HG03575 (cell line): Measurements from ENCODE around the gene SREBF2.
"Not testable (repeated sequence)": the region's sequence is repeated elsewhere in the genome, so short reads cannot be mapped to it uniquely, and the experiment has no call there.

Experiments
- ATAC-seq: cut with Tn5 transposase; IDR thresholded peaks from one replicate; pipeline ENCODE4 v1.9.1; 2021; ENCODE audit not compliant: unreplicated experiment, insufficient number of reproducible peaks, low FRiP score; ENCODE audit errors: extremely low read depth

Gene SREBF2

GRCh38 chr22:41932353-41932752 lies 99.4 kb downstream of the SREBF2 start:
- ATAC-seq: no peak

DNA sequence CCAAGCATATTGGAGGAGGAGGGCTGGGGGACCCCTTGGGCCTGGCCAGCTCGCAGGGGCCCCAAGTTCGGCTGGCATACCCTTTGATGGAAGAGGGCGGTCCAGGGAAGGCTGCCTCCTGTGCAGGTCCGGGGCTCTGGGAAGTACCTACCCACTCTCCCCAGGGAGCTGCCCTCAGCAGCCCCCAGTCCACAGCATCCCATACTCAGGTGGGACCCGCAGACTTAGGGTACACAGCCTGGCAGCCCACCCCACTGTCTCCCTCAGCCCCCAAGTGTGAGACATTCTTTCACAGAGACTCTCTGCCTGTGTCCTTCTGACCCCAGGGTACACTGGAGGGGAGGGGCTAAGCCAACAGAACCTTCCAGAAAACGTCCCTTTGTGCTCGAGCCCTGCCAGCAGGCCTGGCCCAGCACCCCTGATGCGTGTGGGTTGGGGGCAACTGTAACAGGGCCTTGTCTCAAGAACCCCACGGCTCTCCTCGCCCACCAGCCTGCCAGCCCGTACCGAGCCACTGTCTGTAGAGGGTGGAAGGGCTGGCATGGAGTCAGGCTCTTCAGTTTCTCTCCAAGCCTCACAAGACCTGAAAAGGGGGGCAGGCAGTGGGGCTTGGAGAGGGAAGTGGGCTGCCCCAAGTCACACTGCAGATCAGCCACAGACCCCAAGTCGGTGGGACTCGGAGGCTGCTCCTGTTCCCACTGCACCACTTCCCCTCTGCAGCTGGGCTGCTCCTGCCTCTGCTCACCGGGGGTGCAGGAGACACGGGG lies 100.7 kb downstream of the SREBF2 start:
- no peak for ATAC-seq

- no peak for ATAC-seq
Measured at GRCh38 chr22:41934284-41935014, 101.5 kb downstream of the SREBF2 start.

GRCh38 chr22:41935015-41935351 lies 102.1 kb downstream of the SREBF2 start:
- no peak for ATAC-seq

DNA sequence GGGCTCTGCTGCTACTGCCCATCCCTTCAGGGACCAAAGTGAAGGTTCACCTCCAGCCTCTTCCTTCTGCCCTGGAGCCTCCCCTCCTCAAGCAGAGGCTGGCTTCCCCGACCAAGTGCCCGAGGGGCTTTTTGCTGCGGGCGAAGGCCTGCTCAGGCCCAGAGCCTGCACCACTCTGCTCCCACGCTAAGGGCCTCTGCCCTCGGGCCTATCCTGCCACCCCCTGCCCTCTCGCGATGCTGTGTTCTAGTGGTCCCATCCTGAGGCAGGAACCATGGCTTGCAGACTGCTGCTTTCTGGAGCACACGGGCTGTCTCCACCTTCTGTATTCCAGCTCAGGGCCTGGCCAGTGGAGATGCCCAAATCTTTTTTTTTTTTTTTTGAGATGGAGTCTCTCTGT lies 102.6 kb downstream of the SREBF2 start:
- no peak for ATAC-seq

GRCh38 chr22:41936894-41937169 lies 103.9 kb downstream of the SREBF2 start:
- no peak for ATAC-seq

GRCh38 chr22:41939981-41940831 lies 107.3 kb downstream of the SREBF2 start:
- ATAC-seq: peak; percentile 37

- ATAC-seq: no peak
Measured at GRCh38 chr22:41940832-41941765, 108.2 kb downstream of the SREBF2 start.

- ATAC-seq: no peak
Measured at GRCh38 chr22:41943661-41944209, 110.8 kb downstream of the SREBF2 start.

DNA sequence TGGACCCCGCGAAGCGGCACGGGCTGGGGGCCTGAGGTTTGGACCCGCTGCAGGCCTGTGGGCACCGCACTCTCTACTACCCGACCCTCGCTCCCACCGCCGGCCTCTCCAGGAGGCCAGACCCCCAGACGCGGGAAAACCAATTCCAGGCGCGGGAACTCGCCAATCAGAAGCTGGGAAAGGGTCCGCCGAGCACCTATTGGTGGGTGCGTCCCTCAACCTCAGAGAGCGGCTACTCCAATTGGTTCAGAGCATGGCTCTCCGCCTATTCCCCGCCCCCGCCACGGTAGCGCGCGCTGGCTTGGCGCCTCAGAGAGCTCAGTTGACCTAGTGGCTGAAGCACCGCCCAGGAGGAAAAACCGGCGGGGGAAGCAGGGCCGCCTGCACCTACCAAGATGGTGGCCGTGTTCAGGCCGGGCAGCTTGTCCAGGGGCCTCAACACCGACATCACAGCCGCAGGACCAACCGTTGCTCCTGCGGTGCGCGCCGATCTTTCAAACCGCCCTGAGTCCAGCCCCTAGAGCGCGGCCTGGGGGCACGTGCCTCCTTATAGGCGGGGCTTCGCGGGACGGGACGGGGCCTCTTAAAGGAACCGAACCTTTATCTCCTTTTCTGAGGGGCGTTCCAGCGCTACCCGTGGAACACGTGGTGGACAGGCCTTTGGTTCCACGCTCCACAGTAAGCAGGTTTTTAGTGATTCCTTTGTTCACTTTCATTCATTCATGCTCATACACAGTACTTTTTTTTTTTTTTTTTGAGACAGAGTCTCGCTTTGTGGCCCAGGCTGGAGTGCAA lies 113.9 kb downstream of the SREBF2 start, which contains the start of gene CENPM:
TSS of gene CENPM (minus strand) at position 524 of the 795 bp plus-strand sequence. CDS start at position 448, 76 bp downstream.
- no peak for ATAC-seq

- ATAC-seq: no peak
Measured at GRCh38 chr22:41947424-41948080, 114.6 kb downstream of the SREBF2 start.

- ATAC-seq: no peak
Measured at GRCh38 chr22:41948142-41948541, 115.2 kb downstream of the SREBF2 start.

DNA sequence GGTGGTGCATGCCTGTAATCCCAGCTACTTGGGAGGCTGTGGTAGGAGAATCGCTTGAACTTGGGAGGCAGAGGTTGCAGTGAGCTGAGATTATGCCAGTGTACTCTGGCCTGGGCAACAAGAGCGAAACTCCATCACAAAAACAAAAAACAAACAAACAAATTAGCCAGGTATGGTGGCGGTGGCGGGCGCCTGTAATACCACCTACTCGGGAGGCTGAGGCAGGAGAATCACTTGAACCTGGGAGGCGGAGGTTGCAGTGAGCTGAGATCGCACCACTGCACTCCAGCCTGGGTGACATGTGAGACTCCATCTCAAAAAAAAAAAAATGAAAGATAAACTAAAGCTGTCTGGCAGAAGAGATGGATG lies 116.0 kb downstream of the SREBF2 start:
- ATAC-seq: not testable (repeated sequence)

GRCh38 chr22:41949297-41949965 lies 116.5 kb downstream of the SREBF2 start:
- no peak for ATAC-seq

DNA sequence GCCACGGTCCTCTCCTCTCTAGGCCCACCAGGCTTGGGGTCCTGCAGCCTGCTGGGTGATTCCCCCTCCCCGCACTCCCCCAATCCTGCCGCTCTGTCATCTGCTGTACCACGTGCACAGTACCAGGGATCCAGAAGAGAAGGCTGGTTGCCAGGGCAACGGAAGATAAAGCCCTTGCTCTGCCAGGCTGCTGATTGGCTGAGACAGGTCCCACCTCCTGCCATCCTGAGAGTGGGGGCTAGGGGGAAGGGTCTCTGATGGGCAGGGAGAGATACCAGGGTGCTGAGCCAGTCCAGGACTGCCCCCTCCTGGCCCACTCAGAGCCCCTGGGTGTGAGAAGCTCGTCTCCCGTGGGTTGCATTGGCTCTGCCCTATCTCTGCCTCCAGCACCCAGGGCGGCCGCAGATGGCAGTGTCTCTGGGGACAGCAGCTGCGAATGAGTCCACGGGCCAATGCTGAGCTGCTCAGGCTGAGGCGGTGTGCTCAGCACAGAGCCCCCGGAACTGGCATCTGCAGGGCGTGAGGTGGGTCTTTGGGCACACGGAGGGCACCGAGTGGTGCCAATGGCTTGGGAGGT lies 119.1 kb downstream of the SREBF2 start, which contains the start of gene SMIM45:
TSS of gene SMIM45 (plus strand) at position 253 of the 577 bp plus-strand sequence.
- ATAC-seq: no peak

- no peak for ATAC-seq
Measured at GRCh38 chr22:41952713-41953112, 119.8 kb downstream of the SREBF2 start.
